HG02884 (cell line): ENCODE data around the gene TIMP2.
"Not testable (repeated sequence)": the region's sequence is repeated elsewhere in the genome, so short reads cannot be mapped to it uniquely, and the experiment has no call there.

Experiments
- ATAC-seq: cut with Tn5 transposase; IDR thresholded peaks from one replicate; pipeline ENCODE4 v1.9.1; 2021; ENCODE audit warnings: mild to moderate bottlenecking, moderate library complexity; ENCODE audit not compliant: unreplicated experiment

TIMP2 gene, protein sequence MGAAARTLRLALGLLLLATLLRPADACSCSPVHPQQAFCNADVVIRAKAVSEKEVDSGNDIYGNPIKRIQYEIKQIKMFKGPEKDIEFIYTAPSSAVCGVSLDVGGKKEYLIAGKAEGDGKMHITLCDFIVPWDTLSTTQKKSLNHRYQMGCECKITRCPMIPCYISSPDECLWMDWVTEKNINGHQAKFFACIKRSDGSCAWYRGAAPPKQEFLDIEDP

DNA sequence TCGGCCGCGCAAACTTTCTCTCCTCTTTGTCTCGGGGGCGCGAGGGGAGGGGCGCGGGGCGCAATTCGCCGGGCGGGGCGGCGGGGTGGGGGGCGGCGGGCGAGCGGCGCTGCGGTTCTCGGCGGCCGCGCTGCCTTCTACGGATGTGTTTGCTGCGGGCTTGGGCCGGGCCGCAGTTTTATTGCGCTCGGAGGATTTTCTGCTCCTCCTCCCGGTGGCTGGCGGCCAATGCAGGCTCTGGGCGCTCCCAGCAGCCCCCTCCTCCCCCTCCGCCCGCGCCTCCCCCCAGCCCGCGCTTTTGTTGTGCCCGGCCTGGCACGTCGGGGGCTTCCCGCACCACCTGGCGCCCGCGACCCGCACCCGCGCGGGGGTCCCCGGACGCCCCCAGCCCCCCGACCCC lies at the start of gene TIMP2:
TIMP2 (minus strand) TSS at position 154 of the 400 bp plus-strand sequence. CDS start 299 bp downstream, outside the sequence.
- no peak for ATAC-seq

DNA sequence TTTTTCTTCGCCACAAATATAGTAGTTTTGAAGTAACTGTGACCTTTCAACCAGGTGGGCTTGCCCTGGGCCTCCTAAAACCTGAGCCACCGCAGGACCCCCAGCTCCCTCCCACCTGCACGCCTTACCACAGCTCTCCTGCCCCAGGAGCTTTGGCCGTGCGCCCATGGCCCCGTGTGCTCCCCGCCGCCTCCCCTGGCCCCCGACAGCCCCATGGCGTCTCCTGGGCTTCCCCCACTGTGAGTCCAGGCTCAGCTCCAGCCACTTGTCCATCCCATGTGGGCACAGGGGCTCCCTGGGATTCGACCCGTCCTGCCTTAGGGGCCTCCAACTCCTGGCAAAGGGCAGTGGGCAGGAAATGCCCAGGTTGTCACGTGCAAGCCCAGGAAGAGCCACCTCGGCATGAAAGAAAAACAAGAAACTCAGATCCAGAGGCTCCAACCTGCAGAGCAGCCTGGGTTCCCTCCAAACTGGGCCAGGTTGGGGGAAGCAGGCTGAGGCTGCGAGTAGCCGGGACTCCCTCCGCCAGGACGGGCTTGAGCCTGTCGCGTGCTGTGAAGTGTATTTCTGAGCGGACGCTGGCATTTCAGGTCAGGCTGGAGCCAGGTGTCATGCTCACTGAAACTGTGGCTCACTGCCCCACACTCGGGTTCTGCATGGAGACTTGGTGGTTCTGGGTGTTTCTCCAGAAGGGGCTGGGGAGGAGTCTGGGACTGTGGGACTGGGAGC lies 48.8 kb upstream of the TIMP2 start:
- ATAC-seq: no peak

DNA sequence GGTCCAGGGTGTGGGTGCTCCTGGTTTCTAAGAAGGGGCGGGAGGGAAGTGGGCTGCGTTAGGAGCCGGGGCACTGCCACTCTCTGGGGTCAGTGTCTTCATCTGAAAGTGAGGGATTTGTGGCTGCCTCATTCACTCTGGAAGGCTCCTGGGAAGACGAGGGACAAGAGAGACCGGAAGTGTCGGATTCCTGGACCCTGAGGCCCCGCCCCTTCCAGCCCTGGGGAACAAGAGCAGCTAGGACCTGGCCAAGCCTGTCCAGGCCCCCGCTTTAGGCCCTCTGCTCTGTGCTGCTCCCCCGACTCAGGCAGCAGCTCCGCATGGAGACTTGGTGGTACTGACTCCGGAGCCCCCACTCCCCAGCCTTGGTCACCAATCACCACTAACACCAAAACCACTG lies 48.0 kb upstream of the TIMP2 start:
- no peak for ATAC-seq

DNA sequence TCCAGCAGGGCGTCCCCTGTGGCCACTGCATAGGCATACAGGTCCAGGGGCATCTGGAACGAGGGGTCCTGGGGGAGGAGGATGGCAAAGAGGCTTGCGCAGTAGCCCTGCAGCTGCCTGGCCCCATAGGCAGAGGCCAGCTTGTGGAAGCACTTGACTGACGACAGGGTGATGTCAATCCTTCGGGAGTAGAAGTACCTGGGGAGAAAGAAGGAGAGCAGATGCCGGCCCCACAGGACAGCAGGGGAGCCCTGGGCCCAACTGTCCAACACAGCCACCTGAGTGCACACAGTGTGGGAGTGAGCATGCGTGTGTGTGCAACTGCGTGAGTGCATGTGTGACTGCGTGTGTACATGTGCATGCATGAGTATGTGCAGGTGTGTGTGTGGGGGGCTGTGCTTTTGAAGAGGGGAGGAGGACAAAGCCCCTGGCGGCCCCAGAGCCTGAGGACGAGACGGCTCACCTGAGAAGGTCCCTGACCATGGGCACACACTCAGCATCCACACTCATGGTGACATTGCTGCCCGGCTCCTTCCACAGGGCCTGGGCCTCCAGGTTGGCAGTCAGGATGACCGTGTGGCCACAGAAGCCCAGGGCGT lies 47.4 kb upstream of the TIMP2 start:
- ATAC-seq: no peak

DNA sequence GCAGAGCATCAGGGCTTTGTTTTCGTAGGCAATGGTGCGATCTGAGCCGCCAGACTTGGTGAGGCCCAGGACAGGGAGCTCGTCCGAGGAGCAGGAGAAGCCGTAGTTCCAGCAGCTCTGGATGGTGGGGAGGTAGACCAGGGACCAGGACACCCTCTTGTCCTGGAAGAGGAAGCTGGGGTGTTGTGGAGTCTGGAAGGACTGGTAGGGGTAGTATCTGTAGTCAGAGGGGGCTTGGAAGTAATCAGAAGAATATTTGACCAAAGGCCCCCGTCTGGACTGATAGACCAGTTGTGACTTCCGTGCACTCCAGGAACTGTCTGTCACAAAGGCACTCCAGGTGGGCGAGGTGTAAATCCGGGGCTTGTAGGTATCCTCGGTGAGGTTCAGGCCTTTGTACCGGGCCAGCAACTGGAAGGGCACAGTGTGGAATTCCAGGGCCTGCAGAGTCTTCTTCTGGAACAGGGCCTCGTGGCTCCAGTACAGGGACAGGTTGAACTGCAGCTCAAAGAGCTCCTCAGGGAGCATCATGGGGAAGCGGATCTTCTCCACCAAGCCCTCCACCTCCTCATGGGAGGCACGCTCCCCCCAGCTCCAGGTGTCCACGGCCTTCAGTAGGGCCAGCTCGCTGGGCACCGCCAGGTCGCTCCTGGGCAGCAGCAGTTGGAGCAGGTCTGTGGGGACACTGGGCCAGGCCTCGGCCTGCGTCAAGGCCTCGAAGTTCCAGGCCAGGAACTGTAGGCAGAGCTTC lies 46.7 kb upstream of the TIMP2 start:
- no peak for ATAC-seq

DNA sequence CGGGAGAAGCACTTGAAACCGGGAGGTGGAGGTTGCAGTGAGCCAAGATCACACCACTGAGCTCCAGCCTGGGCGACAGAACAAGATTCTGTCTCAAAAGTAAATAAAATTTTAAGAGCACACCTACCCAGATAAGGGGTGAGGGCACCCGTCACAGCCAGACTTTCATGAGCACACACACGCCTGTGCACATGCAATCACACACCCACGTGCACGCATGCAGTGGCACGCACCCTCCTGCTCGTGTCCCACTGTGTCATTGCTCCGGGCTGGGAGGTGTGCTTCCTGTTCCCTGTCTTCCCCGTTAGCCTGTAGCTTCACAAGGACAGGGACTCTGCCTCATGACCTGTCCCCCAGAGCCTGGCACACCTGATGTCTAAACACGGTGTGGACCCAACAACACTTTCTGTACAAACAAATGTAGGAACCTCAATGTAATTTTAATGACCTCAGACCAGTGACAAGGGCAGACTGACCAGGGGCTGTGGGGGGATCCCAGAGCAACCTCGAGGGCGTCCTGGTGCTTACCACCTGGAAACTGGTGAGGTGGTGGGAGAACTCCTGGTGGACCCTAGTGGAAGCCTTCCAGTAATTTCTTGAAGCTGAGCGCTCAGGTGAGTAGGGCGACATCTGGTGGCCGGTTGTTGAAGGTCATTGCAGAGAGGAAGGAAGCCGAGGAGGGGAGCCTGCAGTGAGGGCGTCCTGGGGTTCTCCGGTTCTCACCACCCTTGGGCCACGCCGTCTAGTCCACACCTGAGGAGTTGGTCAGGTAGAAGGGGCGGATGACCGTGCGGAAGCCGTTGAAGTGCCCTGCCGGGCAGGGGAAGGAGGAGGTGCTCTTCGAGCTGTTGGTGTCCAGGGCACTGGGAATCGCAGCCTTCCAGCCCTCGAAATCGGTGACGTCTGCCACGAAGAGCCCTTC lies 45.9 kb upstream of the TIMP2 start:
- ATAC-seq: no peak

DNA sequence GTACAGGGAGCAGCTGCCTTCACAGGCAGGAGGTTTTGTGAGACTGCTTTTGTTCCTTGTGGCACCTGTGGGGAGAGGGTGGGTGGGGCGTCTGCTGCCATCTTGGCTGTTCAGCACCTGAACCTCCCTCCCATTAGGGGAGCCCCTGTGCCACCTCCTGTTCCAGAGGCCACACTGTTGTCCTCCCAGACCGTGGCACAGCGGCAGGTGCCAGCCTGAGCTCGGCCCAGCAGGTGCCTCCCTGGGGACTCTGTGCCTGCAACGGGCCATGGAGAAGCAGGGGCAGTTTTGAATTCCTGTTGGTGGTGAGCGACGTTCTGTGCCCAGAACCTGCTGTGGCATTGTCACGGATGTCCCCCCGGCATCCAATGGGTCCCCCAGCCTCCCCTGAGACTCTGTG lies 44.7 kb upstream of the TIMP2 start:
- ATAC-seq: no peak

DNA sequence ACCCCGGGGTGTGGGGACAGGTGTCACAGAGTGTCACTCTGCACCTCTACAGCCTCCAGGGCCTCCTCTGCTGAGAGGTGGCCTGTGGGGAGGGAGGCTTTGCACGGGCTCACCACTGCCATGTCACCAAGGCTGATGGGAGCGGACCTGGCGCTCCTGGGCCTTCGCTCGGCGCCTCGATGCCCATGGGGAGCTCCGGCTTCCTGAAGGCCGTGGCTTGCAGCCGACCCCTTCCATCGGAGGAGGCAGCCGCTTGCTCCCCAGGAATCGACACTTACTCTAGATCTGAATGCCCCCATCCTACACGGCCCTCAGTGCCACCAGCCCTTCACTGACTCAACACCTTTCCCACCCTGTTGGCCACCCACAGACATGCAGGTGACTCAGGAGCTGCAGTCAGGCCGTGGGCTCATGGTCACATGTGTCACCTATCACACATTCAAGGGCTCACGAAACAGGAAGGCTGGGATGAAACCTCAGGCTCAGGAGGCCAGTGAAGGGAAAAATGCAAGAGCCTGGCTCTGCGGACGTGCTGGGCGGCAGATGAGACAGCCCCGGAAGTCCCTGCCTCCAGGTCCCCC lies 42.7 kb upstream of the TIMP2 start:
- no peak for ATAC-seq

DNA sequence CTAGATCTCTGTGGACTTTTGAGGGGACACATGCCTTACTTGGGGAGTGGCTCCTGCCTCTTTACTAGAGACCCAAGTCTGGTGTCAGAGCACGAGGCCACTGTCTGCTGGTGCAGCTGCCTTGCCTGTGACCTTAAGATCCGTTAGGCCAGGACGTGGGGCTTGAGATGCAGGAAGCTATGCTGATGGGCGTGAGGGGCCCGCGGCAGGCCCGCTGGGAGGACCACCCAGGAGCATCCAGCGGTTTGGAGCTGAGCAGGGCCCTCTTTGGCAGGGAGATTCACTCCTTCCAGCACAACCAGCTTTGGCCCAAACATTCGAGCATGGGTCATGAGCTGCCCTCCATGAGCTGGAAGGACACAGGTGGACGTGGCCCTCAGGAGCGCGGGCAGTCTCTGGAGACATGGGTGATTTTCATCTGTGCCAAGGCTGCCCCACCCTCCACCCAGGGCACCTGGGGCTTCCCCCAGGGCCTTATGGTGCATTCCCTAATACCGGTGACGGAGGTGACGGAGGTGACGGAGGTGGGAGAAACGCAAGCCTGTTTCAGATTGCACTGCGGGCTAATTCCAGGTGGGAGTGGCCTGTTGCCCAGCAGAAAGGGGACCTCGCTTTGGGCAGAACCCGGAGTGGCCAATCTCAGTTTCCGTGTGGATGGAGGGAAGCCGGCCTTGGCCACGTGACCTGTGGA lies 41.9 kb upstream of the TIMP2 start:
- ATAC-seq: no peak

DNA sequence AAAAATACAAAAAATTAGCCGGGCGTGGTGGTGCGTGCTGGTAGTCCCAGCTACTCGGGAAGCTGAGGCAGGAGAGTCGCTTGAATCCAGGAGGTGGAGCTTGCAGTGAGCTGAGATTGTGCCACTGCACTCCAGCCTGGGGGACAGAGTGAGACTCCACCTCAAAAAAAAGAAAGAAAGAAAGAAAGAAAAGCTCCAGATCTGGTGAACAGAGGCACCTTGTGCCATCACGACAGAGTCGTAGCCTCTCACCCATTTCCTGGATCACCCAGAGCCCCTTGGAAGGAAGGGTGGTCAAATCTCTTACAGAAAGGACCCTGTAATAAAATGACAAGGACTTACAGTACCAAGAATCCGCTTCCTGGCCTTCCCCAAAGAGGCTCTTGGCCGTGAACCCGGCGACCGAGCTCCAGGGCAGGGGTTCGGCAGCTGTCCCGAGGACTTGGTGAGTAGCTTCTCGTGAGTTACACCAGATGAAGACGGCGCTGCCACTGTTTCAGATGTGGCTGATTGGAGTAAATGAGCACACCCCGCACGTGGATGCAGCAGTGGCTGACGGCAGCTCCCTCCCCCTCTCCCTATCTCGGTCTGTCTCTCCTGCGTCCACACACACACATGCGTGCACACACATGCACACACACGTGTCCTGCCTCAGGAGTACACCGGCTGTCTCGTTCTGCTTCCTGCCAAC lies 41.1 kb upstream of the TIMP2 start:
- ATAC-seq: no peak

DNA sequence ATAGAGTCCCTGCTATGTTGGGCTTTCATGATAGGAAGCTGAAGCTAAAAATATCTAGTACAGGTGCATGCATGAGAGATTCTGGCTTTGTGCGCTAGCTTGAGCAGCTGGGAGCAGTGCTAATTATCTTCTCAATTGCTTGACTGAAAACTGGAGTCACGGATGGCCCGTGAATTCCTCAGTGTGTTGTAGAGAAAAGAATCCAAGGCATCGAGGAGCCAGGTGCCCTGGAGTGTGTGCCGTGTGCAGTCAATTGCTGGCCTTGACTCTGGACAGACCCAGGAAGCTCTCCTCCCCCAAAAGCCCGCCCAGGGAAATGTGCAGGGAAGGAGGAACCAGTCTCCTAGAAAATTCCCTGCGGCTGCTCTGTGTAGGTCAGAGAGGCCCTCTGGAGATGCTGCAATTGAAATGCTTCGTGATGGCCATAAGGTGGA lies 40.3 kb upstream of the TIMP2 start:
- no peak for ATAC-seq

DNA sequence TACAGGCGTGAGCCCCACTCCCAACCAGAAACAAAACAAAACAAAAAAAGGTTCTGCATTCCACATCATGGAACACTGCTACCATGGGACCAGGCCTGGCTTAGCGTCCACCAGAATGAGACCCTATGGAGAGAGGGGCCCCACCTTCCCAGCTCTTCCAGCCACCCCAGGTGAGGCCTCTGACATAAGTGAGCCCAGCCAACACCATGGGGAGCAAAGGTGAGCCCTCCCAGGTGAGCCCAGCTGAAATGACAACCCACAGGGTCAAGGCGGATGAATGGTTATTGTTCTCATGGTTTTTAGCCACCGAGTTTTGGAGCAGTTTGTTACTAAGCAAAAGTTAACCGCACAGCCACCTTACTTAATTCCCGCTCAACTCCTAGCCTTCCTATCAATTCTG lies 38.2 kb upstream of the TIMP2 start:
- no peak for ATAC-seq

DNA sequence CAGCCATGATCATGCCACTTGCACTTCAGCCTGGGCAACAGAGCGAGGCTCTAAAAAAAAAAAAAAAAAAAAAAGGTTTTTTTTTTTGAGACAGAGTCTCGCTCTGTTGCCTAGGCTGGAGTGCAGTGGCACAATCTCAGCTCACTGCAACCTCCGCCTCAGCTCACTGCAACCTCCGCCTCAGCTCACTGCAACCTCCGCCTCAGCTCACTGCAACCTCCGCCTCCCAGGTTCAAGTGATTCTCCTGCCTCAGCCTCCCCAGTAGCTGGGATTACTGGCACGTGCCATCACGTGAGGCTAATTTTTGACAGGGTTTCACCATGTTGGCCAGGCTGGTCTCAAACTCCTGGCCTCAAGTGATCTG lies 37.8 kb upstream of the TIMP2 start:
- not testable (repeated sequence) for ATAC-seq

DNA sequence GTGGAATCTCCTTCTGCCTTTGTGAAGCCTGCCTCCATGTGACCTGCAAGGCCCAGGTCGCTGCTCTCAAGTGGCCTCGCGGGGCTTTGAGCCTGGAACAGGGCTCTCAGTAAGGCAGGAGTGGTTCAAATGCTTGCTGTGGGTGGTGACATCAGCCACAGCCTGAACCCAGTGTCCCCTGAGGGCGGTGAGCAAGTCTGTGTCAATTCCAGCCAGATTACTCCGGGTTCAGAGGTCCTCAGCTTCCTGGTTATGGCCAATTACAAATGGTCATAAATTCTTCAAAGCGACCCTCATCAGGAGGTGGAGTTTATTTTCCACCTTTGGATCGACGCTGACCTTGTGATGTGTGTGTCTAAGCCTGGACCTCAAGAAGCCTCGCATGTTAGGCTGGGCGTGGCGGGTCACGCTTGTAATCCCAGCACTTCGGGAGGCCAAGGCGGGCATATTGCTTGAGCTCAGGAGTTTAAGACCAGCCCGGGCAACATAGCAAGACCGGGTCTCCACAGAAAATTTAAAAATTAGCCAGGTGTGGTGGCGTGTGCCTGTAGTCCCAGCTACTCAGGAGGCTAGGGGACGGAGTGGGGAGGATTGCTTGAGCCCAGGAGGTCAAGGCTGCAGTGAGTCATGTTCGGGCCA lies 37.3 kb upstream of the TIMP2 start:
- no peak for ATAC-seq

DNA sequence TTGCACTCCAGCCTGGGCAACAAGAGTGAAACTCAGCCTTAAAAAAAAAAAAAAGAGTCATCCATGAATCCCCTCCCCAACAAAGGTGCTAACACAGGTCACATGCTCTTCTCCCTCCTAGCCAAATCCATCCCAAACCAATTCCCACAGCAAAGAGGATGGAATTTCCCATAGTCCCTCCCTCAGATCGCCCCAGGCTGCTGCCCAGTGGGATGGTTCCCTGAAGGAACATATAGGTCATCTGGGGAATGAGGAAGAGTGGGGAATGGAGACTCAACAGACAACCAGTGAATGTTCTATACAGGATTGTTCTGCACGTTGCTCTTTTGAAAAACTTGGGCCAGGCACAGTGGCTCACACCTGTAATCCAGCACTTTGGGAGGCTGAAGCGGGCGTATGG lies 36.4 kb upstream of the TIMP2 start:
- no peak for ATAC-seq

DNA sequence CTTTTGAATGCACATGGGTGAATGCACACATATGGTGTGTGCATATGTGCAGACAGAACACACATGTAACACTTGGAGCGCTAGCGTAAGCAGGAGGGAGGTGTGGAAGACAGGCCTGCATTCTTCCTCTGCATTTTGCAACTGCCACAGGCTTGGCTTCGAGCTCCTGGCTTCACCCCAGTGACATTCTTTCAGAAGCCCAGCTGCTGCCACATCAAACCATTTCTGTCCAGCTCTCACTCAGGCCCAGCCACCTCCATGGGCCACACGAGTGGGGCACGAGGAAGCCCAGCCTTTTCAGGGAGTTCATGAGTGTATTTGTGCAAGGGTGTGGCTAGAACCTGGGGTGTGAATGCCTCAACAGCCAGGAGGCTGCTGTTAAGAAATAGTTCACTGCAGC lies 35.7 kb upstream of the TIMP2 start:
- no peak for ATAC-seq

DNA sequence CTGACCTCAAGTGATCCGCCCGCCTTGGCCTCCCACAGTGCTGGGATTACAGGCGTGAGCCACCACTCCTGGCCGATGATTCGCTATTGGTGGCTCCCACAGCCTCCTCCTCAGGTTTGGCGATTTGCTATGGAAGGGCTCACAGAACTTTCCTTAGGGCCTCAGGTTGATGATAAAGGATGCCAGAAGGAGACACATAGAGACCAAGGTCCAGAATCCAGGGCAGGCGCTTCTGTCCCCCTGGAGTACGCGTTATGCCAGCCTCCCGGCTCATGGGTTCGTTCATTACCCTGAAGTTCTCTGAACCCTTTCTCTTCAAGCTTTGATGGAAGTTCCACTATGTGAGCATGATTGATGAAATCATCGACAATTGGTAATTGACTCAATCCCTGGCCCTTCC lies 34.6 kb upstream of the TIMP2 start:
- no peak for ATAC-seq

DNA sequence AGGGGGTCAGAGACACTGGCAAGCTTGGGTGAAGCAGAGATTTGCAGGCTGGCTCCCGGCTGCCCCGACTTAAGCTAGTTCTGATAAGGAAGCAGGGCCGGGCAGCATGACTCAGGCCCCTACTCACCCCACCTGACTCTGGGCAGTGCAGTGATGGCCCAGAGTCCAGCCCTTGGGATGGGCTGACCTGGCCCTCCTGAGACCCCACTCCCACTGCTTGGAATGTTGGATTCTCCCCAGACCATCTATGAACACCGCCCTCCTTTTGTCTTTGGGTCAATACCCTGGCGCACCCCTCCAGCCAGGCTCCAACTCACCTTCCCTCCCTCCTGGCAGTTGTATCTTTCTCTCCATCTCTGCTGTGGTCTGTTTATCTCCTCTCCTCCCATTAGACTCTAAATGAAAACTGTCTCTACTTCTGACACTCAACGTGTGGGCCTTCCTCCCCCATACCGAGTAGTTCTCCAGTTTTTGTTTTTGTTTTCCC lies 33.5 kb upstream of the TIMP2 start:
- ATAC-seq: no peak
